ENCODE measurements around the gene EIF3A. TPM values are rescaled to one million over a fixed set of nuclear protein-coding genes. Genes with fewer than 3 reads are reported as not detected.

EIF3A gene
- total and polyA plus RNA-seq, 9 of the 15 experiments (the other 6 are each of a cell fraction or from before 2014, with no cell fraction given): 19.6 to 163 (median 102) TPM

DNA sequence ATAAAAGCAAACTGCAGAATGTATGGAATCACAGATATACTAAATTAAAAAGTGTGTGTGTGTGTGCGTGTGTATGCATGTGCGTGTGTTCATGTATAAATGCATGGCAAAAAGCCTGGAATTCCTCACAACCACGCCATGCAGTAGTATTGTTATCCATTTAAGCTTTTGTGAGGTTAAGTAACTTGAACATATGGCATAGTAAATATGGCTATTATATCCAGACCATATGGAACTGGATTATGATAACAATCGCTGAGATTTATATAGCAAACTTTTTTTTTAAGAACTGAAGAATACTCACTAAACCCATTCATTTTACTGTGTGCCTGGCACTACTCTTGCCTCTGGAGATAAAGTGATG, 73.4 kb downstream of the EIF3A start:
- Histone ChIP-seq H2AFZ (ENCODE audit: low read depth, low read length) (no peak overlapping the region), H3K27ac (ENCODE audit: extremely low read depth, low read depth, low read length) (no peak overlapping the region), H3K79me2 (ENCODE audit: control insufficient read depth, insufficient read depth, low read length) (no peaks in the 10 kb centered on the region), H3K9ac (ENCODE audit: insufficient read depth in 1 of 2, low read depth in 2 of 2, low read length in 2 of 2) (no peak overlapping the region), H3K27me3 (ENCODE audit: control insufficient read depth in 2 of 2, insufficient read depth in 2 of 2, low read length in 2 of 2) (peaks cover 3 to 31% of the 10 kb centered on the region in 2 experiments; a peak in 2 of 5 replicates), H3K4me2 (ENCODE audit: insufficient read depth, low read length) (no peak overlapping the region), H3K9me3 (replicated peaks; ENCODE audit: control insufficient read depth, insufficient read depth, low read depth, low read length) (no peaks in the 10 kb centered on the region), H3K4me1 (replicated peaks in 1 of 2; ENCODE audit: control insufficient read depth in 2 of 2, insufficient read depth in 2 of 2, low read length in 2 of 2) (no peaks in the 10 kb centered on the region), H3K4me3 (no peak overlapping the region), H3K36me3 (ENCODE audit: control insufficient read depth, insufficient read depth, low read length) (no peaks in the 10 kb centered on the region), H3K9me1 (ENCODE audit: control insufficient read depth, insufficient read depth, low read length) (no peaks in the 10 kb centered on the region), H4K20me1 (replicated peaks; ENCODE audit: control insufficient read depth, insufficient read depth, low read length) (0 out of 2 replicates have a peak, but pooled peaks cover 4% of the 10 kb centered on the region)
- FAIRE-seq (no peak), DNase-seq (ENCODE audit: extremely low read depth in 1 of 4, low spot score in 3 of 4) (no peak), ATAC-seq (no peak)
- TF ChIP-seq, protein P1, sequence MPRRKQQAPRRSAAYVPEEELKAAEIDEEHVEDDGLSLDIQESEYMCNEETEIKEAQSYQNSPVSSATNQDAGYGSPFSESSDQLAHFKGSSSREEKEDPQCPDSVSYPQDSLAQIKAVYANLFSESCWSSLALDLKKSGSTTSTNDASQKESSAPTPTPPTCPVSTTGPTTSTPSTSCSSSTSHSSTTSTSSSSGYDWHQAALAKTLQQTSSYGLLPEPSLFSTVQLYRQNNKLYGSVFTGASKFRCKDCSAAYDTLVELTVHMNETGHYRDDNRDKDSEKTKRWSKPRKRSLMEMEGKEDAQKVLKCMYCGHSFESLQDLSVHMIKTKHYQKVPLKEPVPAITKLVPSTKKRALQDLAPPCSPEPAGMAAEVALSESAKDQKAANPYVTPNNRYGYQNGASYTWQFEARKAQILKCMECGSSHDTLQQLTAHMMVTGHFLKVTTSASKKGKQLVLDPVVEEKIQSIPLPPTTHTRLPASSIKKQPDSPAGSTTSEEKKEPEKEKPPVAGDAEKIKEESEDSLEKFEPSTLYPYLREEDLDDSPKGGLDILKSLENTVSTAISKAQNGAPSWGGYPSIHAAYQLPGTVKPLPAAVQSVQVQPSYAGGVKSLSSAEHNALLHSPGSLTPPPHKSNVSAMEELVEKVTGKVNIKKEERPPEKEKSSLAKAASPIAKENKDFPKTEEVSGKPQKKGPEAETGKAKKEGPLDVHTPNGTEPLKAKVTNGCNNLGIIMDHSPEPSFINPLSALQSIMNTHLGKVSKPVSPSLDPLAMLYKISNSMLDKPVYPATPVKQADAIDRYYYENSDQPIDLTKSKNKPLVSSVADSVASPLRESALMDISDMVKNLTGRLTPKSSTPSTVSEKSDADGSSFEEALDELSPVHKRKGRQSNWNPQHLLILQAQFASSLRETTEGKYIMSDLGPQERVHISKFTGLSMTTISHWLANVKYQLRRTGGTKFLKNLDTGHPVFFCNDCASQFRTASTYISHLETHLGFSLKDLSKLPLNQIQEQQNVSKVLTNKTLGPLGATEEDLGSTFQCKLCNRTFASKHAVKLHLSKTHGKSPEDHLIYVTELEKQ (CRISPR knock-in tag; IDR thresholded peaks at IDR 0.05): no peak
- 0 out of 4 replicates have a peak, but pooled peaks of 1 of the 2 experiments have one; percentile 40 for TF ChIP-seq KDM1A (IDR thresholded peaks at IDR 0.05)
- TF ChIP-seq HSF4 (CRISPR knock-in tag; IDR thresholded peaks at IDR 0.05; ENCODE audit: borderline replicate concordance): no peak
- no peak for TF ChIP-seq CBFA2T2 (conservative IDR thresholded peaks at IDR 0.05)
- TF ChIP-seq NFATC3 (IDR thresholded peaks at IDR 0.05): no peak
- no peak for TF ChIP-seq POLR3A (IDR thresholded peaks at IDR 0.05; ENCODE audit: borderline replicate concordance, extremely low read depth, insufficient read depth, insufficient read length)
- no peak for TF ChIP-seq KLF16 (IDR thresholded peaks at IDR 0.05)
- no peak for TF ChIP-seq ZSCAN29 (IDR thresholded peaks at IDR 0.05)
- TF ChIP-seq, protein P2, sequence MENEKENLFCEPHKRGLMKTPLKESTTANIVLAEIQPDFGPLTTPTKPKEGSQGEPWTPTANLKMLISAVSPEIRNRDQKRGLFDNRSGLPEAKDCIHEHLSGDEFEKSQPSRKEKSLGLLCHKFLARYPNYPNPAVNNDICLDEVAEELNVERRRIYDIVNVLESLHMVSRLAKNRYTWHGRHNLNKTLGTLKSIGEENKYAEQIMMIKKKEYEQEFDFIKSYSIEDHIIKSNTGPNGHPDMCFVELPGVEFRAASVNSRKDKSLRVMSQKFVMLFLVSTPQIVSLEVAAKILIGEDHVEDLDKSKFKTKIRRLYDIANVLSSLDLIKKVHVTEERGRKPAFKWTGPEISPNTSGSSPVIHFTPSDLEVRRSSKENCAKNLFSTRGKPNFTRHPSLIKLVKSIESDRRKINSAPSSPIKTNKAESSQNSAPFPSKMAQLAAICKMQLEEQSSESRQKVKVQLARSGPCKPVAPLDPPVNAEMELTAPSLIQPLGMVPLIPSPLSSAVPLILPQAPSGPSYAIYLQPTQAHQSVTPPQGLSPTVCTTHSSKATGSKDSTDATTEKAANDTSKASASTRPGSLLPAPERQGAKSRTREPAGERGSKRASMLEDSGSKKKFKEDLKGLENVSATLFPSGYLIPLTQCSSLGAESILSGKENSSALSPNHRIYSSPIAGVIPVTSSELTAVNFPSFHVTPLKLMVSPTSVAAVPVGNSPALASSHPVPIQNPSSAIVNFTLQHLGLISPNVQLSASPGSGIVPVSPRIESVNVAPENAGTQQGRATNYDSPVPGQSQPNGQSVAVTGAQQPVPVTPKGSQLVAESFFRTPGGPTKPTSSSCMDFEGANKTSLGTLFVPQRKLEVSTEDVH (IDR thresholded peaks at IDR 0.05; ENCODE audit: low read depth, partially characterized antibody): no peak
- no peak for TF ChIP-seq NR2F6 (CRISPR knock-in tag; IDR thresholded peaks at IDR 0.05)
- TF ChIP-seq FOSL1 (tag; conservative IDR thresholded peaks at IDR 0.05): peak; percentile 74
- TF ChIP-seq ZNF12 (CRISPR knock-in tag; IDR thresholded peaks at IDR 0.05): no peak
- TF ChIP-seq NFE2 (IDR thresholded peaks at IDR 0.05; ENCODE audit: low read depth): no peak
- no peak for TF ChIP-seq SIRT6 (IDR thresholded peaks at IDR 0.05; ENCODE audit: low read depth, low read length)
- 0 out of 2 replicates have a peak, but pooled peaks have one; percentile 5 for TF ChIP-seq ARID1B (IDR thresholded peaks at IDR 0.05)
- TF ChIP-seq TCF7 (IDR thresholded peaks at IDR 0.05; ENCODE audit: borderline replicate concordance): no peak
- TF ChIP-seq GABPB2 (CRISPR knock-in tag; conservative IDR thresholded peaks at IDR 0.05): no peak
- TF ChIP-seq ZNF695 (CRISPR knock-in tag; IDR thresholded peaks at IDR 0.05): no peak
- TF ChIP-seq HNRNPL (IDR thresholded peaks at IDR 0.05; ENCODE audit: low read depth, low read length): no peak
- TF ChIP-seq ZNF586 (CRISPR knock-in tag; conservative IDR thresholded peaks at IDR 0.05): no peak
- WGBS (ENCODE audit: insufficient coverage, low coverage, missing lambda C conversion rate): 0% methylated on average over 4 of the region's 4 CpGs
- no TSS peak for BruUV-seq (replicated peaks)
- CTCF ChIA-PET (ENCODE audit: low intra/inter-chr PET ratio): no interaction called here
- POLR2A ChIA-PET: interaction anchor here (0.9 kb wide), 1 partner anchor 9 kb away, joined by 6 read pairs; no protein-coding TSS in a partner anchor
- in situ Hi-C loops (cut with MboI) (no loop called here), intact Hi-C loops (cut with micrococcal nuclease) (no loop called here)

Data from K562 (cell line).